MCF 10A (cell line): Measurements from ENCODE around the gene IL31RA. TPM values are rescaled to one million over a fixed set of nuclear protein-coding genes. Genes with fewer than 3 reads are reported as not detected.
"Not testable (repeated sequence)": the region's sequence is repeated elsewhere in the genome, so short reads cannot be mapped to it uniquely, and the experiment has no call there.

Source experiments
- Bru-seq: library from RNA; stranded (reverse); fragments of 400-500 nt; gene quantifications from one replicate; lab custom pipeline; 2021; lab: Mats Ljungman, UMichigan
- BruChase-seq, 2 experiments: library from RNA; stranded (reverse); fragments of 400-500 nt; gene quantifications; one replicate each; lab custom pipeline; 2021; lab: Mats Ljungman, UMichigan
- BruUV-seq: library from RNA; stranded (reverse); fragments of 400-500 nt; replicated peaks from 2 replicates; lab custom pipeline; 2021; lab: Mats Ljungman, UMichigan
- CTCF ChIA-PET: fragments of 300-600 bp; sonication (Branson Sonifier 250); formaldehyde crosslinking; extraction: SDS; loops from one replicate; lab custom pipeline; 2021; ENCODE audit warnings: antibody characterized with exemption, inconsistent platforms; lab: Yijun Ruan, JAX
- POLR2A ChIA-PET: fragments of 300-600, 350-650 bp; sonication (Branson Sonifier 250); formaldehyde crosslinking; extraction: SDS; loops from one replicate; lab custom pipeline; 2020; ENCODE audit warnings: antibody characterized with exemption, inconsistent platforms; lab: Yijun Ruan, JAX
- DNase-seq: peaks from one replicate; pipeline ENCODE4 v3.0.0-alpha.2; 2018; ENCODE audit not compliant: unreplicated experiment
- H3K27ac Mint-ChIP-seq: one replicate; pipeline ENCODE4 v1.8.0; 2022; ENCODE audit warnings: mild to moderate bottlenecking, low read depth, mixed read lengths; ENCODE audit not compliant: unreplicated experiment
- H3K27me3 Mint-ChIP-seq: one replicate; pipeline ENCODE4 v1.8.0; 2022; ENCODE audit warnings: mixed read lengths; ENCODE audit not compliant: insufficient read depth, unreplicated experiment
- H3K36me3 Mint-ChIP-seq: one replicate; pipeline ENCODE4 v1.8.0; 2022; ENCODE audit warnings: mild to moderate bottlenecking, moderate library complexity, mixed read lengths; ENCODE audit not compliant: insufficient read depth, unreplicated experiment
- H3K4me1 Mint-ChIP-seq: one replicate; pipeline ENCODE4 v1.8.0; 2022; ENCODE audit warnings: mixed read lengths; ENCODE audit not compliant: insufficient read depth, unreplicated experiment
- H3K4me3 Mint-ChIP-seq: one replicate; pipeline ENCODE4 v1.8.0; 2022; ENCODE audit warnings: mild to moderate bottlenecking, moderate library complexity, mixed read lengths; ENCODE audit not compliant: unreplicated experiment
- H3K9me3 Mint-ChIP-seq: one replicate; pipeline ENCODE4 v1.8.0; 2022; ENCODE audit warnings: mixed read lengths; ENCODE audit not compliant: unreplicated experiment
- CTCF ChIP-seq: fragments of 200-600 bp; IDR thresholded peaks from one replicate; pipeline ENCODE4 v1.8.0; 2022; ENCODE audit warnings: antibody characterized with exemption, mild to moderate bottlenecking; ENCODE audit not compliant: unreplicated experiment
- intact Hi-C: fragments of 100-400 bp; cut with micrococcal nuclease; formaldehyde crosslinking; loops from 2 replicates; pipeline ENCODE4 v1.14.1; 2022
- long read RNA-seq: library from polyadenylated mRNA; stranded (forward); transcript quantifications from one replicate; pipeline ENCODE4 v2.0.0, GENCODE V29; 2022
- total RNA-seq: library from RNA; stranded (reverse); gene quantifications from 2 replicates; pipeline ENCODE4 v1.2.3, GENCODE V29; 2022

IL31RA gene
- 5.8 and 6.4 TPM in 2 replicates for total RNA-seq
- Bru-seq, nascent RNA: percentile 52 among the genes with signal in this experiment
- percentile 52 among the genes with signal in this experiment for BruChase-seq, experiment 1, labeled RNA remaining after a 6-hour chase
- percentile 48 among the genes with signal in this experiment for BruChase-seq, experiment 2, labeled RNA remaining after a 2-hour chase
- long read RNA-seq, partial matches to known transcripts: 2 of 4 reads
- long read RNA-seq, other reads (novel, unspliced or antisense): 2 of 4 reads

- H3K9me3 Mint-ChIP-seq: no peaks in the 10 kb centered on the region
- peaks cover 37% of the 10 kb centered on the region for H3K4me1 Mint-ChIP-seq
- CTCF ChIA-PET: interaction anchor here (0.7 to 1.8 kb wide), 4 partner anchors 85 to 137 kb away, joined by 3 to 4 read pairs (median 4); no protein-coding TSS in a partner anchor
- BruUV-seq: no TSS peak
- no peak for TF ChIP-seq CTCF
- no peaks in the 10 kb centered on the region for H3K27me3 Mint-ChIP-seq
- peak; percentile 87 for DNase-seq
- peak within 1 kb of the TSS; percentile 75 for H3K4me3 Mint-ChIP-seq
- intact Hi-C loops: loop anchor here (2.0 kb wide), 1 partner anchor 138 kb away; the partner anchor contains the start of gene SLC38A9
- H3K27ac Mint-ChIP-seq: peak within 1 kb of the TSS; percentile 98
- POLR2A ChIA-PET: interaction anchor here (0.6 to 4.0 kb wide), 13 partner anchors 12 to 1107 kb away, joined by 3 to 26 read pairs (median 6); partner anchors contain the start of genes DHX29 and MTREX
- H3K36me3 Mint-ChIP-seq: no peaks in the 10 kb centered on the region
Measured at GRCh38 chr5:55850839-55851674, at the start of gene IL31RA. Gene IL31RA, plus strand, starts transcription at chr5:55851357. Its CDS starts 214 bp downstream, at chr5:55851571.

GRCh38 chr5:55808814-55809213 lies 42.3 kb upstream of the IL31RA start:
- BruUV-seq, intact Hi-C loops, H3K36me3 Mint-ChIP-seq, H3K4me3 Mint-ChIP-seq, H3K9me3 Mint-ChIP-seq, H3K4me1 Mint-ChIP-seq, CTCF ChIA-PET, H3K27ac Mint-ChIP-seq, H3K27me3 Mint-ChIP-seq: not testable (repeated sequence)
- DNase-seq: peak; percentile 18
- POLR2A ChIA-PET: interaction anchor here (0.7 kb wide), 1 partner anchor 44 kb away, joined by 4 read pairs; no protein-coding TSS in a partner anchor

- H3K4me3 Mint-ChIP-seq, H3K27ac Mint-ChIP-seq, intact Hi-C loops, BruUV-seq, H3K9me3 Mint-ChIP-seq, DNase-seq, H3K4me1 Mint-ChIP-seq, CTCF ChIA-PET, H3K27me3 Mint-ChIP-seq, H3K36me3 Mint-ChIP-seq: not testable (repeated sequence)
- POLR2A ChIA-PET: interaction anchor here (1.4 kb wide), 1 partner anchor 36 kb away, joined by 4 read pairs; no protein-coding TSS in a partner anchor
Measured at GRCh38 chr5:55815939-55816338, 35.2 kb upstream of the IL31RA start.

GRCh38 chr5:55816342-55816741 lies 34.8 kb upstream of the IL31RA start:
- ChIA-PET CTCF (no interaction called here), POLR2A (interaction anchor here (0.8 to 1.4 kb wide), 3 partner anchors 36 to 87 kb away, joined by 3 to 4 read pairs (median 4); no protein-coding TSS in a partner anchor)
- Mint-ChIP-seq H3K4me3 (no peak overlapping the region), H3K9me3 (no peaks in the 10 kb centered on the region), H3K27me3 (no peaks in the 10 kb centered on the region), H3K27ac (no peak overlapping the region), H3K4me1 (no peaks in the 10 kb centered on the region), H3K36me3 (peaks cover 5% of the 10 kb centered on the region)
- peak; percentile 85 for DNase-seq
- TF ChIP-seq CTCF: no peak
- BruUV-seq: no TSS peak
- intact Hi-C loops: no loop called here
